Hepatocyte (in vitro differentiated cells): ENCODE measurements around the gene ICE2. TPM values are rescaled to one million over a fixed set of nuclear protein-coding genes. Genes with fewer than 3 reads are reported as not detected.

Experiments
- DNase-seq: peaks from one replicate; pipeline ENCODE4 v3.0.0-alpha.2; 2016; ENCODE audit warnings: low spot score
- H2AFZ ChIP-seq: fragments of 200-600 bp; sonication (generic); 2 replicates; pipeline ENCODE4 v1.6.0; 2016; ENCODE audit warnings: antibody characterized with exemption, mild to moderate bottlenecking
- H3K27ac ChIP-seq: fragments of 200-600 bp; sonication (generic); 2 replicates; pipeline ENCODE4 v1.5.1; 2016; ENCODE audit warnings: mild to moderate bottlenecking
- H3K27me3 ChIP-seq: fragments of 200-600 bp; sonication (generic); 2 replicates; pipeline ENCODE4 v1.6.1; 2016
- H3K36me3 ChIP-seq: fragments of 200-600 bp; sonication (generic); replicated peaks from 2 replicates; pipeline ENCODE4 v1.5.1; 2016; ENCODE audit warnings: low read depth; ENCODE audit not compliant: insufficient read depth
- H3K4me1 ChIP-seq: fragments of 200-600 bp; sonication (generic); 2 replicates; pipeline ENCODE4 v1.5.1; 2016; ENCODE audit warnings: mild to moderate bottlenecking, moderate library complexity; ENCODE audit not compliant: insufficient read depth
- H3K4me2 ChIP-seq: fragments of 200-600 bp; sonication (generic); 2 replicates; pipeline ENCODE4 v1.6.0; 2016
- H3K4me3 ChIP-seq: fragments of 200-600 bp; sonication (generic); 2 replicates; pipeline ENCODE4 v1.5.1; 2016; ENCODE audit warnings: mild to moderate bottlenecking
- H3K79me2 ChIP-seq: fragments of 200-600 bp; sonication (generic); 2 replicates; pipeline ENCODE4 v1.6.0; 2017; ENCODE audit warnings: mild to moderate bottlenecking
- H3K9me2 ChIP-seq: fragments of 200-600 bp; sonication (generic); replicated peaks from 2 replicates; pipeline ENCODE4 v1.6.0; 2017; ENCODE audit warnings: mild to moderate bottlenecking; ENCODE audit not compliant: insufficient read depth
- H3K9me3 ChIP-seq: fragments of 200-600 bp; sonication (generic); 2 replicates; pipeline ENCODE4 v1.5.1; 2016; ENCODE audit warnings: low read depth, mild to moderate bottlenecking
- H4K20me1 ChIP-seq: fragments of 200-600 bp; sonication (generic); 2 replicates; pipeline ENCODE4 v1.6.0; 2016; ENCODE audit warnings: mild to moderate bottlenecking; ENCODE audit not compliant: insufficient read depth, poor library complexity, severe bottlenecking
- CTCF ChIP-seq: fragments of 200-600 bp; sonication (generic); IDR thresholded peaks from 2 replicates; pipeline ENCODE4 v1.5.1; 2016; ENCODE audit warnings: antibody characterized with exemption, mild to moderate bottlenecking; ENCODE audit not compliant: poor library complexity
- EZH2 ChIP-seq: fragments of 200-600 bp; sonication (generic); IDR thresholded peaks from 2 replicates; pipeline ENCODE4 v1.6.1; 2016; ENCODE audit warnings: antibody characterized with exemption, mild to moderate bottlenecking, borderline replicate concordance
- EZH2phosphoT487 ChIP-seq: fragments of 200-600 bp; sonication (generic); IDR thresholded peaks from one replicate; pipeline ENCODE4 v1.6.1; 2018; ENCODE audit warnings: antibody characterized with exemption, mild to moderate bottlenecking, low read depth, moderate library complexity; ENCODE audit not compliant: unreplicated experiment, severe bottlenecking
- WGBS: methylation state at CpG from one replicate; pipeline ENCODE4 v1.1.6; 2016; ENCODE audit warnings: low lambda C conversion rate; ENCODE audit errors: missing lambda C conversion rate; 5-methylcytosine and 5-hydroxymethylcytosine counted together
- polyA plus RNA-seq: library from polyadenylated mRNA; unstranded; fragments of >200 nt; fragmentation: Nextera tagmentation; extraction: Ambion mirVana; gene quantifications from 2 replicates; pipeline ENCODE4 v1.2.1, GENCODE V29; 2016
- total RNA-seq: library from RNA; depleted of rRNA; stranded (reverse); fragments of >200 nt; gene quantifications from 2 replicates; pipeline ENCODE4 v1.2.3, GENCODE V29; 2014

ICE2 gene
- total and polyA plus RNA-seq, 2 experiments from 2014 or later: 15.8 to 35.4 TPM

- no peaks in the 10 kb centered on the region for H3K9me3 ChIP-seq
- H2AFZ ChIP-seq: no peak overlapping the region
- H4K20me1 ChIP-seq: no peaks in the 10 kb centered on the region
- no peak for TF ChIP-seq EZH2
- TF ChIP-seq EZH2phosphoT487: no peak
- no peak for TF ChIP-seq CTCF
- H3K4me3 ChIP-seq: no peak overlapping the region
- H3K4me1 ChIP-seq: peaks cover 3% of the 10 kb centered on the region
- no peaks in the 10 kb centered on the region for H3K9me2 ChIP-seq
- 94% methylated on average over 8 of the region's 8 CpGs for WGBS
- no peaks in the 10 kb centered on the region for H3K27me3 ChIP-seq
- no peak overlapping the region for H3K27ac ChIP-seq
- H3K36me3 ChIP-seq: no peaks in the 10 kb centered on the region
- no peak for DNase-seq
- no peaks in the 10 kb centered on the region for H3K79me2 ChIP-seq
- H3K4me2 ChIP-seq: no peak overlapping the region
These were observed 39.6 kb upstream of the ICE2 start for GRCh38 chr15:60518511-60518910.

GRCh38 chr15:60514261-60514881 lies 35.4 kb upstream of the ICE2 start:
- WGBS: 97% methylated on average over 10 of the region's 12 CpGs
- Histone ChIP-seq H3K27ac (no peak overlapping the region), H3K4me2 (no peak overlapping the region), H3K36me3 (no peaks in the 10 kb centered on the region), H4K20me1 (no peaks in the 10 kb centered on the region), H3K9me2 (no peaks in the 10 kb centered on the region), H3K4me1 (no peaks in the 10 kb centered on the region), H3K4me3 (no peak overlapping the region), H3K27me3 (no peaks in the 10 kb centered on the region), H2AFZ (no peak overlapping the region), H3K9me3 (no peaks in the 10 kb centered on the region), H3K79me2 (no peaks in the 10 kb centered on the region)
- no peak for DNase-seq
- TF ChIP-seq EZH2phosphoT487: no peak
- no peak for TF ChIP-seq EZH2
- no peak for TF ChIP-seq CTCF

GRCh38 chr15:60513676-60514075 lies 34.7 kb upstream of the ICE2 start:
- no peak overlapping the region for H2AFZ ChIP-seq
- H3K27ac ChIP-seq: no peak overlapping the region
- no peaks in the 10 kb centered on the region for H3K36me3 ChIP-seq
- H3K4me1 ChIP-seq: no peaks in the 10 kb centered on the region
- no peaks in the 10 kb centered on the region for H3K9me2 ChIP-seq
- 94% methylated on average over 7 of the region's 7 CpGs for WGBS
- no peak for TF ChIP-seq EZH2phosphoT487
- TF ChIP-seq CTCF: no peak
- TF ChIP-seq EZH2: no peak
- no peaks in the 10 kb centered on the region for H3K79me2 ChIP-seq
- H3K4me2 ChIP-seq: no peak overlapping the region
- H3K9me3 ChIP-seq: no peaks in the 10 kb centered on the region
- no peaks in the 10 kb centered on the region for H3K27me3 ChIP-seq
- no peaks in the 10 kb centered on the region for H4K20me1 ChIP-seq
- DNase-seq: no peak
- H3K4me3 ChIP-seq: no peak overlapping the region

- no peak overlapping the region for H3K4me3 ChIP-seq
- H3K9me2 ChIP-seq: no peaks in the 10 kb centered on the region
- no peaks in the 10 kb centered on the region for H3K9me3 ChIP-seq
- H3K27ac ChIP-seq: no peak overlapping the region
- no peak for DNase-seq
- H3K4me2 ChIP-seq: no peak overlapping the region
- no peaks in the 10 kb centered on the region for H3K36me3 ChIP-seq
- no peaks in the 10 kb centered on the region for H4K20me1 ChIP-seq
- no peaks in the 10 kb centered on the region for H3K4me1 ChIP-seq
- no peaks in the 10 kb centered on the region for H3K27me3 ChIP-seq
- TF ChIP-seq EZH2phosphoT487: no peak
- TF ChIP-seq CTCF: no peak
- no peak for TF ChIP-seq EZH2
- 98% methylated on average over 4 of the region's 4 CpGs for WGBS
- no peak overlapping the region for H2AFZ ChIP-seq
- H3K79me2 ChIP-seq: no peaks in the 10 kb centered on the region
These were observed 34.0 kb upstream of the ICE2 start for GRCh38 chr15:60512937-60513336.
